ENCODE data around the gene ADAMTSL2. TPM values are rescaled to one million over a fixed set of nuclear protein-coding genes. Genes with fewer than 3 reads are reported as not detected.

The ADAMTSL2 gene
- polyA plus RNA-seq, 1 of the 3 experiments (the other 2 are of a cell fraction), result 0.21 TPM

DNA sequence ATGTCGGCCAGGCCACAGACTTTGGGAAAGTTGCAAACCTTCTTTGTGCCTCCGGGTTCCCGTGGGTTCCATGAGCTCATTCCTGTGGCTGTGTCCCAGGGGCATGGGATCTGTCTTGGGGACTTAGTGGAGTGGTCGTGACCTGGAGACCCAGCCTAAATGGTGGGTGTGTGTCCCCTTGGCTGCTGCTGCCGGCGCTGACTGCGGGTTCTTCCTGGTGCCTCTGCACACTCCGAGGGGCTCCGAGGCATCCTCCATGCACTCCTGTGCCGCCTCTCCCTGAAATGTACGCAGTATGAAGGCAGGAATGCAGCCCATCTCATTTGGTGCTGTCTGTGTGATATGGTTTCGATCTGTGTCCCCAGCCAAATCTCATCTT is 34.6 kb upstream of the ADAMTSL2 start:
- peaks cover 0 to 8% of the 10 kb centered on the region in 2 experiments; a peak in 1 of 4 replicates for H3K4me1 ChIP-seq (ENCODE audit: control insufficient read depth in 1 of 2, insufficient read depth in 2 of 2, low read depth in 1 of 2, low read length in 1 of 2)
- no peak overlapping the region for H3K4me3 ChIP-seq (ENCODE audit: low read depth in 2 of 2, low read length in 1 of 2)
- H3K36me3 ChIP-seq (replicated peaks in 1 of 2; ENCODE audit: control insufficient read depth in 1 of 2, insufficient read depth in 2 of 2, low read length in 1 of 2), result no peaks in the 10 kb centered on the region
- 56% methylated on average over 11 of the region's 12 CpGs for WGBS (ENCODE audit: low lambda C conversion rate)
- no peaks in the 10 kb centered on the region for H4K20me1 ChIP-seq (ENCODE audit: insufficient read depth)
- H3K27me3 ChIP-seq (ENCODE audit: insufficient read depth), result no peaks in the 10 kb centered on the region
- H3K4me2 ChIP-seq, result no peak overlapping the region
- H3K9ac ChIP-seq, result no peak overlapping the region
- TF ChIP-seq, protein P1, sequence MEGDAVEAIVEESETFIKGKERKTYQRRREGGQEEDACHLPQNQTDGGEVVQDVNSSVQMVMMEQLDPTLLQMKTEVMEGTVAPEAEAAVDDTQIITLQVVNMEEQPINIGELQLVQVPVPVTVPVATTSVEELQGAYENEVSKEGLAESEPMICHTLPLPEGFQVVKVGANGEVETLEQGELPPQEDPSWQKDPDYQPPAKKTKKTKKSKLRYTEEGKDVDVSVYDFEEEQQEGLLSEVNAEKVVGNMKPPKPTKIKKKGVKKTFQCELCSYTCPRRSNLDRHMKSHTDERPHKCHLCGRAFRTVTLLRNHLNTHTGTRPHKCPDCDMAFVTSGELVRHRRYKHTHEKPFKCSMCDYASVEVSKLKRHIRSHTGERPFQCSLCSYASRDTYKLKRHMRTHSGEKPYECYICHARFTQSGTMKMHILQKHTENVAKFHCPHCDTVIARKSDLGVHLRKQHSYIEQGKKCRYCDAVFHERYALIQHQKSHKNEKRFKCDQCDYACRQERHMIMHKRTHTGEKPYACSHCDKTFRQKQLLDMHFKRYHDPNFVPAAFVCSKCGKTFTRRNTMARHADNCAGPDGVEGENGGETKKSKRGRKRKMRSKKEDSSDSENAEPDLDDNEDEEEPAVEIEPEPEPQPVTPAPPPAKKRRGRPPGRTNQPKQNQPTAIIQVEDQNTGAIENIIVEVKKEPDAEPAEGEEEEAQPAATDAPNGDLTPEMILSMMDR (IDR thresholded peaks at IDR 0.05), result no peak
- no peak for TF ChIP-seq RCOR1 (IDR thresholded peaks at IDR 0.05; ENCODE audit: low read length)
- no peak for TF ChIP-seq TEAD4 (IDR thresholded peaks at IDR 0.05; ENCODE audit: borderline replicate concordance, insufficient read depth)
- TF ChIP-seq FOXJ3 (CRISPR knock-in tag; IDR thresholded peaks at IDR 0.05), result no peak
- no peak for TF ChIP-seq EZH2phosphoT487 (IDR thresholded peaks at IDR 0.05; ENCODE audit: borderline replicate concordance, low read depth)
- no peak for TF ChIP-seq TCF12 (IDR thresholded peaks at IDR 0.05)
- no peak for TF ChIP-seq SMC3 (IDR thresholded peaks at IDR 0.05; ENCODE audit: low read depth, low read length)
- TF ChIP-seq RAD21 (IDR thresholded peaks at IDR 0.05; ENCODE audit: low read length), result no peak
- TF ChIP-seq PBX3 (IDR thresholded peaks at IDR 0.05), result no peak
- TF ChIP-seq, protein P2, sequence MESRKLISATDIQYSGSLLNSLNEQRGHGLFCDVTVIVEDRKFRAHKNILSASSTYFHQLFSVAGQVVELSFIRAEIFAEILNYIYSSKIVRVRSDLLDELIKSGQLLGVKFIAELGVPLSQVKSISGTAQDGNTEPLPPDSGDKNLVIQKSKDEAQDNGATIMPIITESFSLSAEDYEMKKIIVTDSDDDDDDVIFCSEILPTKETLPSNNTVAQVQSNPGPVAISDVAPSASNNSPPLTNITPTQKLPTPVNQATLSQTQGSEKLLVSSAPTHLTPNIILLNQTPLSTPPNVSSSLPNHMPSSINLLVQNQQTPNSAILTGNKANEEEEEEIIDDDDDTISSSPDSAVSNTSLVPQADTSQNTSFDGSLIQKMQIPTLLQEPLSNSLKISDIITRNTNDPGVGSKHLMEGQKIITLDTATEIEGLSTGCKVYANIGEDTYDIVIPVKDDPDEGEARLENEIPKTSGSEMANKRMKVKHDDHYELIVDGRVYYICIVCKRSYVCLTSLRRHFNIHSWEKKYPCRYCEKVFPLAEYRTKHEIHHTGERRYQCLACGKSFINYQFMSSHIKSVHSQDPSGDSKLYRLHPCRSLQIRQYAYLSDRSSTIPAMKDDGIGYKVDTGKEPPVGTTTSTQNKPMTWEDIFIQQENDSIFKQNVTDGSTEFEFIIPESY (IDR thresholded peaks at IDR 0.05; ENCODE audit: borderline replicate concordance, low read depth), result no peak
- no peak for TF ChIP-seq FOSL2 (IDR thresholded peaks at IDR 0.05; ENCODE audit: borderline replicate concordance, low read depth)
- no peak for TF ChIP-seq NFIC (IDR thresholded peaks at IDR 0.05; ENCODE audit: borderline replicate concordance)
- TF ChIP-seq TAF1 (IDR thresholded peaks at IDR 0.05; ENCODE audit: borderline replicate concordance, low read depth, low read length), result no peak
- no peak for TF ChIP-seq MXI1 (IDR thresholded peaks at IDR 0.05; ENCODE audit: low read depth, low read length)
- no peak for TF ChIP-seq GATA2 (CRISPR knock-in tag; IDR thresholded peaks at IDR 0.05)
- TF ChIP-seq SIN3A (IDR thresholded peaks at IDR 0.05; ENCODE audit: borderline replicate concordance, low read depth, low read length), result no peak
- no peak for TF ChIP-seq JUND (IDR thresholded peaks at IDR 0.05)
- no peak for TF ChIP-seq FOXM1 (IDR thresholded peaks at IDR 0.05; ENCODE audit: low read depth)
- CTCF ChIA-PET, result interaction anchor here (0.6 to 1.6 kb wide), 4 partner anchors 11 to 58 kb away, joined by 3 to 7 read pairs (median 4); no protein-coding TSS in a partner anchor
- H3K9me2 ChIP-seq, result no peaks in the 10 kb centered on the region
- no peak for DNase-seq
- no peak overlapping the region for H2AFZ ChIP-seq (ENCODE audit: low read depth)
- H3K9me3 ChIP-seq, result no peaks in the 10 kb centered on the region
- H3K79me2 ChIP-seq (ENCODE audit: insufficient read depth), result no peaks in the 10 kb centered on the region
- POLR2A ChIA-PET, result no interaction called here
- no peaks in the 10 kb centered on the region for H3F3A ChIP-seq (replicated peaks; ENCODE audit: insufficient read depth)
- H3K27ac ChIP-seq (ENCODE audit: low read depth in 2 of 2, low read length in 1 of 2), result no peak overlapping the region

All from SK-N-SH (cell line).